AG04449 (cell line): ENCODE results near the gene RPL7A.

Source experiments
- CTCF ChIA-PET: fragments of 350-600 bp; formaldehyde crosslinking; extraction: SDS; loops from one replicate; lab custom pipeline; 2021; ENCODE audit warnings: antibody characterized with exemption; lab: Yijun Ruan, JAX
- POLR2A ChIA-PET: fragments of 400-600, 350-600 bp; formaldehyde crosslinking; extraction: SDS; loops from one replicate; lab custom pipeline; 2020; ENCODE audit warnings: antibody characterized with exemption, inconsistent platforms; lab: Yijun Ruan, JAX
- DNase-seq: peaks from one replicate; pipeline ENCODE4 v3.0.0-alpha.2; 2010; ENCODE audit warnings: low read depth, low spot score
- H3K4me3 ChIP-seq: 2 replicates; pipeline ENCODE4 v1.5.1; 2011; ENCODE audit warnings: low read depth, mild to moderate bottlenecking, control low read depth, low read length
- CTCF ChIP-seq: IDR thresholded peaks from one replicate; pipeline ENCODE4 v1.5.1; 2011; ENCODE audit warnings: mild to moderate bottlenecking, moderate library complexity, low read length, control low read depth, inconsistent platforms; ENCODE audit not compliant: insufficient read depth; ENCODE audit errors: missing control alignments

Gene RPL7A

GRCh38 chr9:133367778-133368177, 19.8 kb downstream of the RPL7A start:
- POLR2A ChIA-PET: interaction anchor here (4.9 kb wide), 1 partner anchor 20 kb away, joined by 14 read pairs; the partner anchor contains the start of genes MED22 and RPL7A
- no peak for TF ChIP-seq CTCF
- no peak overlapping the region for H3K4me3 ChIP-seq
- CTCF ChIA-PET: no interaction called here
- no peak for DNase-seq

- CTCF ChIA-PET: no interaction called here
- no peak overlapping the region for H3K4me3 ChIP-seq
- TF ChIP-seq CTCF: no peak
- POLR2A ChIA-PET: interaction anchor here (0.5 to 4.9 kb wide), 2 partner anchors 8 to 20 kb away, joined by 3 to 14 read pairs; partner anchors contain the start of genes MED22 and RPL7A
- DNase-seq: no peak
These were observed 20.3 kb downstream of the RPL7A start for GRCh38 chr9:133368249-133368881.

- DNase-seq: no peak
- no peak overlapping the region for H3K4me3 ChIP-seq
- TF ChIP-seq CTCF: no peak
- ChIA-PET POLR2A (interaction anchor here (0.8 to 1.1 kb wide), 2 partner anchors 19 to 22 kb away, joined by 3 to 4 read pairs; partner anchors contain the start of genes MED22 and RPL7A), CTCF (no interaction called here)
These were observed 21.4 kb downstream of the RPL7A start for GRCh38 chr9:133369422-133369821.

- H3K4me3 ChIP-seq: no peak overlapping the region
- POLR2A ChIA-PET: interaction anchor here (0.8 to 1.1 kb wide), 2 partner anchors 20 to 22 kb away, joined by 3 to 4 read pairs; partner anchors contain the start of genes MED22 and RPL7A
- no peak for DNase-seq
- CTCF ChIA-PET: no interaction called here
- no peak for TF ChIP-seq CTCF
These were observed 21.9 kb downstream of the RPL7A start for GRCh38 chr9:133369933-133370332.

- CTCF ChIA-PET: interaction anchor here (1.2 to 3.2 kb wide), 3 partner anchors 8 to 15 kb away, joined by 3 to 14 read pairs (median 4); no protein-coding TSS in a partner anchor
- no peak for DNase-seq
These were observed 22.7 kb downstream of the RPL7A start for GRCh38 chr9:133370685-133371084.

More at GRCh38 chr9:133370685-133371084, 22.7 kb downstream of the RPL7A start:
- POLR2A ChIA-PET: interaction anchor here (1.4 to 4.0 kb wide), 2 partner anchors 10 to 15 kb away, joined by 5 to 18 read pairs; partner anchors contain the start of genes SURF1 and SURF2
- no peak for TF ChIP-seq CTCF
- H3K4me3 ChIP-seq: no peak overlapping the region
